Measurements from ENCODE around the gene LRIT3.
"Not testable (repeated sequence)": the region's sequence is repeated elsewhere in the genome, so short reads cannot be mapped to it uniquely, and the experiment has no call there.

Gene LRIT3

DNA sequence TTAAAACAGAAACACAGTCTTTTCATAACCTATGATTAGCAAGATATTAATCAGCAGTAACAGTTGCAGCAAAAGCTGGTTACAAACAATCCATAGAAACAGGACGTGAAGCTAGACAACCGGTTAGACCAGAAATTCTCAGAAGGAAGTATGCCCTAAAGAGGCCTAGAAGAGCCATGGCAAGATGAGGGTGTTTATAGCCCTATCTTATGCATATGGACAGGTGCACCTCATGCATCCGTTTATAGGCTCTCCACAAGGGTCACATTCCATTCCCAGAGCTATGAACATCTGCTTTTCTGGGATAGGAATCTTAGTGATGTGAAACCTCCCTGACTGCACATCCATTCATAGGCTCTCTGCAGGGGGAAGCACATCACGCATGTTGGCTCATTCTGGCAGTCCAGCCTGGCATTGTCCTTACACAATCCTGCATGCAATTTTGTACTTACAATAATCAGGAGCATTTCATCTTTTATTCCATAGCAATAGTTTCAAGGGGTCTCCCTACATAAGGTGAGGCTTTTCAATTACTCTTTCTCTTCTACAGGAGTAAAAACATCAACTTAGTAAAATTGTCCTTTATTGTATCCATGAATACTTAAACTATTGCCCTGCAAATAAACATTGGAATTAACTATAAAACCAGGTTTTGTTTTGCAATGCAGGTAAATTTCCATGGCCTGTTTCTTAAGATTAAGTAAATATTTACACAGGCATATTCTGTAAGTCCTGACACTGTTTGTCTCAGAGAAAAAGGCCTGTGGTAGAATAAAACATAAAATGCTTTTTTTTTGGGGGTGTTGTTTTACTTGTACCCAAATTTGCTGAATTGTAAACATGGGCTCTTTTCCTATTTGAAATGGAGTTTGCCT is 11.8 kb downstream of the LRIT3 start:
- DNase-seq: not testable (repeated sequence)

DNA sequence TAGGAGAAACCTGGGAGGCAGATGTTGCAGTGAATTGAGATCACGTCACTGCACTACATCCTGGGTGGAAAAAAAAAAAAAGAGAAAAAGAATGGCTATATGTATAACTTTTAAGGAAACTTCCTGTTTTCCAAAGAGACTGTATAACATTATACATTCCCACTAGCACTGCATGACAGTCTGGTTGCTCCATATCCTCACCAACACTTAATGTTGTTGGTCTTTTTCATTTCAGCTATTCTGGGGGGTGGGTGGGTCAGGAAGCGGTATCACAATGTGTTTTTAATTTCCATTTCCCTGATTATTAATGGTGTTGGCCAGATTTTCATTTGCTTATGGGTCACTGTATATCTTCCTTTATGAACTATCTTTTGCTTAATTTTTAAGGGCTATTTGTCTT is 13.4 kb downstream of the LRIT3 start:
- DNase-seq: no peak

DNA sequence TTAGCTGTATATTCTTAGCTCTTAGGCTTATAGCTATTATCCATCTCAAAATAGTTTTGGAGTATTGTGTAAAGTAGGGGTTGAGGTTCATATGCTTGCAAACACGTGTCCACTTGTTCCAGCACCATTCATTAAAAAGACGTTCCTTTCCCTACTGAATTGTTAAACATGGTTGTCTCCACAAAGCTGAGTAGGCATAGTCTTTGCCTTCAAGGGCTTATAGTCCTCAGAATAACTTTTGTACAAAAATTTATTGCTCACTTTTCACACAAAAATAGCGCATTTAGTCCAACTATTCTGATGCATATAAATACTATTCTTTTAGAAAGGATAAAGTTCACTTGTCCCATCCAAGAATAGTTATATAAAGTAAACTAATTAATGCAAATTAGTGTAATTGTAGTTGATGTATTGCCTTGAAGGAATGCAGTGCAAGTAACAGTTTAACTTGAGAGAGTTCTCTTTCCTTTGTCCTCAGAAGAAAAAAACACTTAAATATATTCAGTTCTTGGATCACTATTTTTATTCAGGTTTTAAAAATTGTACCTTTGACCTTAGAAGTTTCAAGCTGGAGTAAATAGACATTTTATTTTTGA is 14.1 kb downstream of the LRIT3 start:
- DNase-seq: no peak

DNA sequence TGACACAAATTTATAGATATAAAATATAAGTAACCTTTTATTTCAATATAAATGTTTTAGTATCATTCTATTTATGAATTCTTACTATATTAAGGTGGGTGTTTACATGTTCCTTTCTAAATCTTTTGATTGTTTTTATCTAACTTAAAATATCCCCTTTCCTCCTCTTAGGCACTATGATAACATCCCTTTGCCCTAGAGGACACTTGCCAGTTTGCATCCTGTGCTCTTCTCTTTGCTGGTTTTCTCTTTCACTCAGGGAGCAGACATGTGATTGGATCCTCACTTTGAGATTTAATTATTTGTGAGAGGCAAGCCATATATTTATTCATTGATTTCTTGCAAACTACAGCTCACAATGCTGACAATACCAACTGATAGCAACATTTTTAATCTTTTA is 16.2 kb downstream of the LRIT3 start:
- no peak for DNase-seq

DNA sequence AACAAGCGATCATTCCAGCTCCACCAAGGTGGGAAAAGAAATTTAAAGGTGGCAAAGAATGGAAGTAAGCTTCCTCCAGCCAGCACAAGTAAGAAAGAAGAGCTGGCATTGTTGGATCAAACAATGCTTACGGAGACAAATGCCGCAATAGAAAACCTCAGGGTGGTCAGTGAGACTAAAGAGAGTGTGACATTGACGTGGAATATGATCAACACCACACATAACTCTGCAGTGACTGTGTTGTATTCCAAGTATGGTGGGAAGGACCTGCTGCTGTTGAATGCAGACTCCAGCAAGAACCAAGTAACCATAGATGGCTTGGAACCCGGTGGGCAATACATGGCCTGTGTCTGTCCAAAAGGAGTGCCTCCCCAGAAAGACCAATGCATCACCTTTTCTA is 22.2 kb downstream of the LRIT3 start:
- DNase-seq: no peak

DNA sequence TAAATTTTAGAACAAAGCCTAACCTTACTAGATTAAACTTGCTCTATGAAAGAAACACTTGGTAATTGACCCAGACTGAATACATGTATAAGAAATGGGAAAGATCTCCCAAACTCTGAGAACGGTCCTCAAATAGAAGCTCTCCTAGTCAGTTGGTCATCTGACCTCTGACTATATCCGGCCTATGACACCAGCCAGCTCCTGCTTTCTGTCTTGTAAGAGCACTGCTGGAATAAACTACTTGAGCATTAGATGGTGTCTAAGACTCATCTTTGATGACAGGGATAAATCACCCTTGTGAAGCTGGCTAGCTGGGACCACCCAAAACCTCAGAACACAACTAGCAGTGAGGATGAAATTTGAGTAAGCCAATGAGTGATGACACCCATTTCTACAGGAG is 24.2 kb downstream of the LRIT3 start:
- no peak for DNase-seq

DNA sequence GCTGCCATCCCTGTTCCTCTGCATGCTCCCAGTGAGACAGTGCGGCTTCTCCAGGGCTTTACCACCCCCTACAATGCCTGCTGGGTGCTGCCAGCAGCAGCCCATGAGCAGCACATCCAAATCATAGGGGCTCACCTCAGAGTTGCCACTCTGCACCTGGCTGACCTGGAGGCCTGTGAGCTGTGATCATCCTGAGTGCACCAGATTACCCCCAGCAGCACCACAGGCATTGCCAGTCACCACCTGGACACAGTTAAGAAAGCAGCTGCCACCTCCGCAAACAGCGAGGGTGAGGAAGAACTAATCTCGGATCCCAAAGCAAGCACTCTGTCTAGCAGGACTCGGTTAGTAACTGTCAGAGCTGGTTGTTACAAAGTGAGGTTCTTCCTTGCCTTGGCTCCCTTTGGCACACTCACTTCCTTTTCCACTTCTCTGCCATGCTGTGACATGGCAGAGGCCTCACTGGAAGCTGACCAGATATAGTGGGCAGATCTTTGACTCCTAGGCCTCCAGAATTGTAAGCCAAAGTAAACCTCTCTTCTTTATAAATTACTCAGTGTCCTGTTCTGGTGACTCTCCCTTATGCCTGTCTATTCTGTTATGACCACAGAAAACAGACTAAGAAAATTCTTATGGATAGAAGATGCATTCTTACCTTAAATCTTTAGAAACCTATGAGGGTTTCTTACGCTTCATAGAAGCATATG is 25.2 kb downstream of the LRIT3 start:
- no peak for DNase-seq

DNA sequence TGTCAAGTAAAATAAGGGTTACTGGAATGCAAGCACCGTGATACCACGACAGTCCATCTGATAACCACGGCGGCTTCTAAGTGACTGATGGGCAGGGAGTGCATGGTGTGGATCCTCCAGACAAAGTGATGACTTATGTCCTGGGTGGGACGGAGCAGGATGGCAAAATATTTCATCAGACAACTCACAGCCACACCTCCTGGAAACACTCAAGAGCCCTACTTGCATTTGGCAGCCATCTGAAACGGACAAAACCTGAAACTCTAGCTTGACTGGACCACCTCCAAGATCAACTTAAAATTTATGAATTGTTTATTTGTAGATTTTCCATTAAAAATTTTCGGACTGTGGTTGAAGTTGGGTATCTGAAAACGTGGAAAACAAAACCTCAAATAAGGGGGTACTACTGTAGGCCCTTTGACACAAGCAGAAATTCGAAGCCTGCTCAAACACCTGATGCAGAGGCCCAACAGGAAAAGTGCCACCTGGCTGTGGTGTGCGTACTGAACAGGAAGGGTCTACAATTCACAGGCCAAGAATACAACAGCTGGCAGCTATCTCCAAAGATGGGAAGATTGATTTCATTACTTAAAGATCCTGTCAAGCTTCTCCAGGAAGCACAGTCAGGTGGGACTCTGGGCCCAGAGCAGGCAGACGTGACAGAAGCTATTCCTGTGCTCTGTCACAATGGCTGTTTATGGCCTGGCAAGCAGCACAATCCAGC is 26.0 kb downstream of the LRIT3 start:
- DNase-seq: no peak

DNA sequence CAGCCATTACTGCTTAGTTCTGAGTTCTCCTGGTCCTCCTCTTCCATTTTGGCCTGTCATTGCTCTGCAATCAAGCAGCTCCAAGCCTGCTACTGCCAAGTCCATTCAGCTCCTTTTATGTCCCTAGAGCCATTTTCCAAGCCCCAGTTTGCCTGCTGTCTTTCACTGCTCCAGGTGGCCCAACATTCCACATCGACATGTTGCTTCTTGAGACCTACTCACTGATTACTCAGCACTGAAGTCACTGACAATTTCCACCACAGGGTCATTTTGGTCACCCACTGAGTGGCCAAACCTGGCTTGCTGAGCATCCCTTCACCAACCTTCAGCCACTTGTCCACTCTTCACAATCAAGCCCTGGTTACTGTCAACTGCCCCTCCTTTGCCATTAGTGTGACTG is 27.2 kb downstream of the LRIT3 start:
- no peak for DNase-seq

DNA sequence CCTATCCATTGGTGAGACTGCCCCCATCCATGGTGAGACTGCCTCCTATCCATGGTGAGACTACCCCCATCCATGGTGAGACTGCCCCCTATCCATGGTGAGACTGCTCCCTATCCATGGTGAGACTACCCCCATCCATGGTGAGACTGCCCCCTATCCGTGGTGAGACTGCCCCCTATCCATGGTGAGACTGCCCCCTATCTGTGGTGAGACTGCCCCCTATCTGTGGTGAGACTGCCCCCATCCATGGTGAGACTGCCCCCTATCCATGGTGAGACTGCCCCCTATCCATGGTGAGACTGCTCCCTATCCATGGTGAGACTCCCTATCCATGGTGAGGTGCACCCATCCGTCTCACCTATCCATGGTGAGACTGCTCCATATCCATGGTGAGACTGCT is 27.6 kb downstream of the LRIT3 start:
- not testable (repeated sequence) for DNase-seq

DNA sequence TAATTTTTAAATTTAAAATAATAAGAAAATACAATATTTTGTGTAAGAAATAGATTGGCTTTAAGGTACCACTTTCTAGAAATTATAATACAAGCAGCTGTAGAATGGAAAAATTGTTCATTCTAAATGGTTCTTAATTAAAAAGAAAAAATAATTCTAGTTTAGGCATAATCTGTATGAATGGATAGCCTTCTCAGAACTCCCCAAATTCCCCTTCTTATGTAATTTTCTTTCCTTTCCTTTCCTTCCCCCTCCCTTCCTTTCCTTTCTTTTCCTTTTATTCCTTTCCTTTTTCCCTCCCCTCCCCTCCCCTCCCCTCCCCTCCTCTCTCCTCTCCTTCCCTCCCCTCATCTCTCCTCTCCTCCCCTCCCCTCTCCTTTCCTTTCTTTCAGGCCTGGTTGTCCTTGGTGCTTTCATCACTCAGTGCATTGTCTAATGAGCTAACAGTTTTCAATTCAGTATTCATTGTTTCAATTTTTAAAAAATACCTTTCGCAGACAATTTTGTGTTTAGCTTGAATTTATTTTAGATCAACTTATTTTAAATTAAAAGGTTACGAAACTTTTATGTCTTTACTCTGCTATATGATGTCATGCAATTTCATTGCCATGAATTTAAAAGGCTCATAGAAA is 28.8 kb downstream of the LRIT3 start:
- no peak for DNase-seq

DNA sequence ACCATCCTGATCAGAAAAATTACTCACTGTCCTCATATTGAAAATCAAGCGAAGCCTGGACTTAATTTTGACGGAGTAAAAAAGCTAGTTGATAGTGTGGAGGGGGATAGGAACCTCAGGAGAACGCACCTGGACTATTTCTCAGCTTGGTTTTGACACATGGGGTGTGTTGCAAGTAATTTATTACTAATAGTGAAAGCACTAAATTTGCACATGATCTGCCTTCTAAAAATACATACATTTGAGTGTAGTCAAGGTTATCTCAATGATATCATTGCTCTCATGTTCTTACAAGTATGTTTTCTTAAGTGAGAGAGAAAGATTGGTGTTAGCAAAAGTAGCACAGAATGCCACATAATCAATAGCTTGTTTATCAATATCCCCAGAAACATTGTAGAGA is 29.5 kb downstream of the LRIT3 start:
- no peak for DNase-seq

DNA sequence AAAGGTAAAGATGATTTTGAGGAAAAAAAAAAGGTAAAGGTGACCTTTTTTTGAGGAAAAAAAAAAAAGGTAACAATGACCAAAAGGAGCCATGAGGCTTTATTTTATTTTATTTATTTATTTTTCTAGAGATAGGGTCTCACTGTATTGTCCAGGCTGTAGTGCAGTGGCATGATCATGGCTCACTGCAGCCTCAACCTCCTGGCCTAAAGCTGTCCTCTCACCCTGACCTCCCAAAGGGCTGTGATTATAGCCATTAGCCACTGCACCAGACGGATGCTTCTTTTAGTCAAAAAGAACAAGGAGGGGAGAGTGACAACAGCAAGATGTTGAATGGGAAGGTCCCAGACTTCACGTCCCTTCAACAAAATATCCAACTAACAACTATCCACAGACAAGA is 30.4 kb downstream of the LRIT3 start:
- DNase-seq: no peak

DNA sequence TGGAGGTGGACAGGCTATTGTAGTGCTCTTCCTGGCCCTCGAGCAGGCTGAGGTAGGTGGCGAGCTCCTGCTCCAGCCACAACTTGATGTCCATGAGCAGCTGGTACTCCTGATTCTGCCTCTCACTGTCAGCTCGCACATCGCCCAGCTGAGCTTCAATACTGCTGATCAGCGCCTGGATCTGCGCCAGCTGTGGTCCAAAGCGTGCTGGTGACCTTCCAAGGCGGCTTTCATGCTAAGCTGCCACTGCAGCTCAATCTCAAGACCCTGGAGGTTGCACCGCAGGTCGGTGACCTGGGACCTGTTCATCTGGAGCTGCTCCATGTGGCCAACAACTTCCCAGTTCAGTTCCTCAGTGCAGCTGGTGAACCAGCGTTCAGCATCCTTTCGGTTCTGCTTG is 31.2 kb downstream of the LRIT3 start:
- DNase-seq: no peak

DNA sequence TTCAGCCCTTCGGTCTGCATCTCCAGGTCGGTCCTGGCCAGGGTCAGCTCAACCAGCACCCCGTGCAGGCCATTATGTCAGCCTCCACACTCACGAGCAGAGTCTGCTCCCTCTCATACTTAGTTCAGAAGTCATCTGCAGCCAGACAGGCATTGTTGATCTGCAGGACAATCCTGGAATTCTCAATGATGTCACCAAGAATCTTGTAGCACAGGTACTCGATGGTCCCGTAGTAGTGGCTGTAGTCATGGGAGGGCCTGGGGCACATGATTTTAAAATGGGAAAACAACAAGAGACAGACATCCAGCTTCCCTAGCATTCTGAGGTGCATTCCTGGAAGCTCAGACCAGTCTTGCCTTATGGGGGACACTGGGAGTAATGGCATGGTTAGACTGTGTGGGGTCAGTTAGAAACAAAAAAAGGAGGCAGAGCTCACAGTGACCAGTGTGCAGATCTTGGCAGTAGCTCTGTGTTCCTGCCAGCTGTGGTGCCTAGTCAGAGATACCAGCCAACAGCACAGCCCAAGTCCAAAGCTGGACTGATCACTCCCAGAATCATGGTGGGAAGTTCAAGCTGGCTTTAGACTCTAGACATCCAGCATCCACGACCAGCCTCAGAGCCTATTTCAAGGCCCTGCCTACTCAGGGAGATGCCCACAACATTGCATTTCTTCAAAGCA is 31.9 kb downstream of the LRIT3 start:
- DNase-seq: no peak

DNA sequence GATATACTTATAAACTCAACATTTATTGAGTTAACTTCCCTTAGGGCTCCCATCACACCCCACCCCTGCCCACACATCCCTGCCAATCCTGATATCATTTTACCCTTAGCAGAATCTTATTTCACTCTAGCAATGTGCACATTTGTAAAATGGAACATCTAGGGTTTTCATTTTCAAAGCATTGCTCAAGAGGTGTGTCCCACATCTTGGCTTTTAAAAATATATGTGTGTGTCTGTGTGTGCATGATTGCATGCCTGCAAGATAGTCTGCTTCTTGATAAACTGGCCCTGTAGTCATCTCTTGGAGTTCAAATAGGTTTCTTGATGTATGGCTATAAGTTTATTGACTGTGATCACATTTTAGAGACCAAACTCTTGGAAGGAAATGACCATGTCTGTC is 38.4 kb downstream of the LRIT3 start:
- no peak for DNase-seq

DNA sequence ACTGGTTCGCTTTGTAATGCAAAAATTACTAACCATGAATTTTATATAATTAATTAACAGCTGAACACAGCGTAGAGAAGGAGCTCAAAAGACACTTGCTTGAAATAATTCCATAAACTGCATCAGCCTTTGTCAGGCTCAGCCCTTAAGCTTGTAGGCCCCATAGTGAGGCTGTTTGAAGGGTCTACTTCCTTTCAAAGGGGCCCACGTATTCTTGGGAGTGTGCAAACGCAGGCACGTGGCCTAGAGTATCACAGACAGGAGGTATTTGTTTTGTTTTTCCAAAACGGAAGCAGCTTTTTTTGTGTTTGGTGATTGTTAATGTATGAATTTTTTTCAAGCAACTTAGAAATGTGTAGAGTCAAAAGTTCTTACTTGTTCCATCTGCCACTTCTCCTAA is 39.2 kb downstream of the LRIT3 start:
- no peak for DNase-seq

DNA sequence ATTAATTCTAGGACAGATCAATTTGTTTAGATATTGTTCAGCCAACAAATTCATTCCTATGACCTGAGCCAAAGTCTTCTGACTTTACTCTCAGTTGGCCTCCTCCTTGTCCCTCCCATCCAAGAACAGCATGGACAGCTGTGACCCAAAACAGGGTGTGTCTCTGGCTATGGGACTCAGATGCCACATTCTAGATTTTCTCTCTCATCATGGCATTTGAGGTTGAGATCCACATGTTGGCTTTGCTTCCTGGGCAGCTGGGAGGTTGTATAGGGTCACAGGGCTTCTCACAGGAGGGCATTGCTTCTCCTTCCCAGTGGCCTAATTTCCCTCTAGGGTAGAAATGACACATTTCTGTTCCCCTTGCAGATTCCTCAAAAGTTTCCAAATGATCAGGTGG is 42.2 kb downstream of the LRIT3 start:
- DNase-seq: no peak

DNA sequence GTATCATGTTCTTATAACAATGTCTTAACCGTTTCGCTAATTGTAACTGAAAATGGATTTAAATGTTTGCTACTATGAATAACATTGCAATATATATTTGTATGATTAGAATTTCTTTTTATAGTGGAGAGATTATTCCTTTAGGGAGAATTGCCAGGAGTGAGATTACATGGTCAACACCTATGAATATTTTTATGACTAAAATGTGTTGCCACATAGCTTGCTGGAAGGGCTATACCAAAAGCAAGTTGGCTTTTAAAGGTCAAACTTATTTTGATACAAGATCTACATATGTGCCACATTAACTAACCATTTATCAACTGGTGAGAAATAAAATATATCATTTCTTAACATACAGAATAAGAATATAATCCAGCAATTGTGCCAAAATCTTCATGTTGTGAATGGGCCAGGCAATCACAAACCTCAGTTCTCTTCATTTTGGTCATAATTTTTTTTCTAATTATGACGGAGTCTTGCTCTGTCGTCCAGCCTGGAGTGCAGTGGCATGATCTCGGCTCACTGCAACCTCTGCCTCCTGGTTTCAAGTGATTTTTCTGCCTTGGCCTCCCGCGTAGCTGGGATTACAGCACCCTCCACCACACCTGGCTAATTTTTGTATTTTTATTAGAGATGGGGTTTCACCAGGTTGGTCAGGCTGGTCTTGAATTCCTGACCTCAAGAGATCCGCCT is 54.8 kb downstream of the LRIT3 start:
- no peak for DNase-seq

DNA sequence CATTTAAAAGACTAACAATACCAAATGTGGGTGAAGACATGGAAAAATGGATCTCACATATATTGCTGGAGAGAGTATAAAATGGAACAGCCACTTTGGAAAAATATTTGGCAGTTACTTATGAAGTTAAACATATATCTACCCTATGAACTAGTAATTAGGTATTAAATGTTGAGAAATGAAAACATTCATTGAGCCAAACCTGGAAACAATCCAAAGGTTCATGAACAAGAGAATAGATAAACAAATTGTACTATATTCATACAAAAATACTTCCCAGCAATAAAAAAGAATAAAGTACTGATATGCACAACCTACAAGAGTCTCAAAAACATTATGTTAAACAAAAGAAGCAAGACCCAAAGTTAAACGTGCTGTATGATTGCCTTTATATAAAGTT is 60.8 kb downstream of the LRIT3 start:
- DNase-seq: no peak

DNA sequence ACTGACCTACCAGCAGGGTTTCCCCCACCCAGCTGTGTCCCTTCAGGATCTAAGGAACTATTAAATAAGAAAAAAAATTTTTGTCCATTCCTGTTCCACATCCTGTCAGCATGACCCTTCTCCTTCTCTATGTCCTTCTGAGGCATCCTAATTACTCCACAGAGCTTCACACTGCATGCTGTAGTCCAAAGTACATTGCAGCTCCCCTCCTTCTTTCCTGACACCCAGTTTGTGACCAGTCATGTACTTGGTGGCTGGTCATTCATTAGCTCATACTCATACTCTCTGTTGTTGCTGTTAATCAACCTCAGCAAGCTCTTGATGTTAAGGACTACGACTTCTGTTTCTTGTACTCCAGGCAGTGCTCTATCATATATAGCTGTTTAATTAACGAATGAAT is 62.3 kb downstream of the LRIT3 start:
- no peak for DNase-seq
